ENCODE results near the gene ATPAF2.
A peak's percentile ranks its signal among the peaks of the same experiment; 100 is the strongest.

ATPAF2 gene

GRCh38 chr17:17987901-17988300, 51.1 kb downstream of the ATPAF2 start:
- no peak for TF ChIP-seq CTCF (IDR thresholded peaks at IDR 0.05; ENCODE audit: borderline replicate concordance, insufficient read depth, low read depth, low read length)
- no peak overlapping the region for H3K4me3 ChIP-seq (ENCODE audit: low read depth, low read length)

GRCh38 chr17:17987187-17987896, 51.6 kb downstream of the ATPAF2 start:
- no peak for TF ChIP-seq CTCF (IDR thresholded peaks at IDR 0.05; ENCODE audit: borderline replicate concordance, insufficient read depth, low read depth, low read length)
- H3K4me3 ChIP-seq (ENCODE audit: low read depth, low read length): no peak overlapping the region

- peak; percentile 50; the same call in 1 of the 2 replicates for TF ChIP-seq CTCF (IDR thresholded peaks at IDR 0.05; ENCODE audit: borderline replicate concordance, insufficient read depth, low read depth, low read length)
- no peak overlapping the region for H3K4me3 ChIP-seq (ENCODE audit: low read depth, low read length)
These were observed 53.4 kb downstream of the ATPAF2 start for GRCh38 chr17:17985555-17985954.

- TF ChIP-seq CTCF (IDR thresholded peaks at IDR 0.05; ENCODE audit: borderline replicate concordance, insufficient read depth, low read depth, low read length): no peak
- no peak overlapping the region for H3K4me3 ChIP-seq (ENCODE audit: low read depth, low read length)
These were observed 53.8 kb downstream of the ATPAF2 start for GRCh38 chr17:17985153-17985552.

DNA sequence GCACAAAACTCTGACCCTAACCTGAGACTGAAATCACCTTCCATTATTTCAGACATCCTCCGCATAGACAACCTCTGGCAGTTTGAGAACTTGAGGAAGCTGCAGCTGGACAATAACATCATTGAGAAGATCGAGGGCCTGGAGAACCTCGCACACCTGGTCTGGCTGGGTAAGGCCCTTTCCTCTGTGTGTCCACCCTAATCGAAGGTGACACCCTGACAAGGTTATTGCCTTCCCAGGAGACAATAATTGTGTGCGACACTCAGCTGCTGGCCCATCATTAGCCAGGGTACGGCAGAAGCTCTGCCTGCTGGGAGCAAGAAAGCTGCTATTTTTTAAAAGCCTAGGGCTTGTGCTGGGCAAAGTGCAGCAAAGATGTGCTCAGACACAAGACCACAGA, 55.2 kb downstream of the ATPAF2 start:
- TF ChIP-seq CTCF (IDR thresholded peaks at IDR 0.05; ENCODE audit: borderline replicate concordance, insufficient read depth, low read depth, low read length): no peak
- no peak overlapping the region for H3K4me3 ChIP-seq (ENCODE audit: low read depth, low read length)

GRCh38 chr17:17983376-17983775, 55.6 kb downstream of the ATPAF2 start:
- H3K4me3 ChIP-seq (ENCODE audit: low read depth, low read length): no peak overlapping the region
- no peak for TF ChIP-seq CTCF (IDR thresholded peaks at IDR 0.05; ENCODE audit: borderline replicate concordance, insufficient read depth, low read depth, low read length)

GRCh38 chr17:17982801-17983200, 56.2 kb downstream of the ATPAF2 start:
- H3K4me3 ChIP-seq (ENCODE audit: low read depth, low read length): no peak overlapping the region
- TF ChIP-seq CTCF (IDR thresholded peaks at IDR 0.05; ENCODE audit: borderline replicate concordance, insufficient read depth, low read depth, low read length): no peak

All from GM12875 (cell line).